Medulla oblongata (tissue), 1 donor: ENCODE data around the gene MAB21L2.

Experiments
- DNase-seq: peaks from one replicate; pipeline ENCODE4 v3.0.0-alpha.2; 2015; ENCODE audit errors: extremely low spot score

The MAB21L2 gene

DNA sequence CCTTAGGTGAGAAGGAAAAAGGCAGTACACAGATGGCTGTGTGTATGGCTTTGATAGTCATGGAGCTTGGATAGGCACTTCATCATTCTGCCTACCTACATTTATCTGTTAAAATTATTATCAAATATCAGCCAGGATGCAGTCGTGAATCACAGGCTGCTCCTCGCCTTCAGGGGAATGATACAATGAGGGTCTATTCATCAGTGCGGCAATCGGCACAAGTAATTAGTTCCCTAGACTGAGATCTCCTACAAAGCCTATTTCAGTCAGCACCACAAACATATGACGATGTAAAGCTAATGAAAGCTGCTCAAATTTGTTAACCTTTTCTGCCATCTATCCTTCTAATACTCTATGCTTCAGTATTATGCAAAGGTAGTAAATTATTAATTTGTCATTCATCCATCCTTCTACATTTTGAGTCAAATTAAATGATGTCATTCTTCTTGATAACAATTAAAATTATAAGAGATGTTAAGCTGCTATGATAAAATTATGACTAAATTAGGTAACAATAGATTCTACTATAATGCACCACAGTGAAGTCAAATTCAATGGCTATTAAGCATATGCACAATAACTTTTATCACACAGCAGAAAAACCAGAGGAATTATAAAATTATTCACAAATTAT lies 19.0 kb downstream of the MAB21L2 start:
- DNase-seq, result no peak

DNA sequence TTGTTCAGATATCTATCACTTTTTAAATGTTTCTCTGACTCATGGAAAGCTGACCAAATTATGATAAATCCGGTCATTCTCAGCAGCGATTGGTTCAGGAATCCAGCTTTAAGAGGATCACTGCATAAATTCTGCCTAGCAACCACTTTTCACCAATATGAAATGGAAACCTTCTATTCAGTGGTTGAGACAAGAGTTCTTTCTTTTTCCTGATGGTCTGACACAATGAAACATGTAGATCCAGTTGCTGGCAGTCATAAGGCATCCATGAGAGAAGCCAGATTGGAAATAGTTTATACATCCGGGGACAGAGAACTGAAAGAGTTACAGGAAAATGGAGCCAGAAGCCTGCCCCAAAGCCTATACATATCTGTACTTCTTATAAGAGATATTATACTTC lies 27.2 kb downstream of the MAB21L2 start:
- no peak for DNase-seq

DNA sequence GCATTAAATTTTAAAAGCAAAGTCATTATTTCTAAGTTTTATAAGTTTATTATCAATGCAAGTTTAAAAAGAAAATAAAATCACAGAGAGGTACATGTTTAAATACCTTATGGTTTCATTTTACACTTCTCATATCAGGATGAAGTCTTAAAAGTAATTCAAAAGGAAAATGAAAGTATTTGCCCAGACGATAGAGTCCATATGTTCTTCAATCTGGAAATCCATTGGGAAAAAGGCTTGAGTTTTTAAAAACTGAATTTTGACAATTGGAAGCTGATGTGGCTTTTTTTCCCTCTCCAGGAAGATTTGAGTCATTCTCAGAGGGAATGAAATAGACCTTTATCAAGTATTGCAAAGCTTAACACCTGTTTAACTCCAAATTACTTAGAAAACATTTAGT lies 37.1 kb downstream of the MAB21L2 start:
- DNase-seq, result no peak

DNA sequence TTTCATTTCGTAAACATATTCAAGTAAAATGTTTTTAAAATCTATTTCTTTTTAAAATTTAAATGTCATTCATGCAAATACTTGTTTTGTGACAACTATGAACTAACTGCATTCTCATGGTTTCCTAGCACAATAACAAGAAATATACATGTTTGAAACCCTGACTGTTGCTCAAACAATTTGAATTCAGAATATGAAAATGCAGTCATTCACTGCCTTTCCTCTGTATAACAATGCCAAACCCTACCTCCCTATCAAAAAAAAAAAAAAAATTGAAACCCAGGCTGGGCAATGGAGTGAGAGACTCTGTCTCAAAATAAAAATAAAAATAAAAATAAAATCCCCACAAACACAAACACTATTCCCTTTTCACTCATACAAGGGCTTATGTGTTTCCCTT lies 42.1 kb downstream of the MAB21L2 start:
- DNase-seq, result no peak

DNA sequence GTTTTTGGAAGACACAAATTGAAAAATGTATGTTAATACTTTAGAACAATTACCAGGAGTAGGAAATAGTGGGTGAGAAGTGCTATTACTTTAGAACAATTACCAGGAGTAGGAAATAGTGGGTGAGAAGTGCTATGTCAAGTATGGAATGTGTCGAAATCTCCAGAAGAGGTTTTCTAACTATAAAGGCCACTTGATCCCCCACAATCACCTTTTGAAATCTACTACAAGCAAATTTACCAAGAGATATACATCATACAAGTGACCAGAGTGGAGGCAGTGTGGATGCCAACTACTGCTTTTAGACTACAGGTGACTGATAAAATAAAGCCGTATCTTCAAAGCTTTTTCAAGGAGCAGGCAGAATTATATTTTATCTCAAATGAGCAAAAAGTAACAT lies 43.1 kb downstream of the MAB21L2 start:
- DNase-seq, result no peak

DNA sequence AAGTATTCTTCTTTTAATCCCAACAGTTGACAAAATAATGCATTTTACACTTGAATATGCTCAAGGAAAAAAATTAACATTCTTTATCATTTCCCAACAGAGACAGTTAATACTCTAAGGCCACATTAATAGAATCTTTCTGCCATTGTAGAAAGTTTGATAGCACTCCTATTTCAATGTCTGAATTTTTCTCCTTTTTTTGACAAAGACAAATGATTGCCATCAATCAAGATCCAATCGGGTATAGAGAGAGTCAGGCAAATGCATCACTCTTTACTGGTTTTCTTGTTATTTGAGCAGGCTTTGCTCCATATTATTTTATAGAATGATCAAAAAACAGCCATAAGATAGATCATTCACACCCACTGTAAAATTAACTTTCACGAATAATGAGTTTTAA lies 46.1 kb downstream of the MAB21L2 start:
- no peak for DNase-seq

DNA sequence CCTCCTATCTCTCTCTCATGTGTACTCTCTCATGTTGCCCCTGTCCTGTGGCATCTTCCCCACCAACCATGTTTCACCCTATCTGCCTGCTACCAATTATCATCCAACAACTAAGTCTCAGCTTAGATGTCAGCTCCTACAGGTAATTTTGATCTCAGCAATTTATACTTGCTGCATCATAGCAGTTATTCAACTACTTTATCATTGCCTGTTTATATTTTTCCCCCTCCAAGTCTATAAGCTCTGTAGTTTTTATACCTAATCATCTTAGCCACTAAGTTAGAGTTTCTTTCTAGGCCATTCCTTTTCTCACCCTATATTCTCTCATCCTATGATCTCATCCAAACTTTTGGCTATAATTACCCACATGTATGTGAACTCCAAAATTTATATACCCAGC lies 50.7 kb downstream of the MAB21L2 start:
- DNase-seq, result no peak
